ENCODE results near the gene IL18RAP.

IL18RAP gene

GRCh38 chr2:102399499-102400141 lies 23.3 kb upstream of the IL18RAP start:
- DNase-seq (ENCODE audit: extremely low spot score) = no peak
- TF ChIP-seq SP1 (IDR thresholded peaks at IDR 0.05) (no peak), ARNT (IDR thresholded peaks at IDR 0.05) (no peak), HDGF (IDR thresholded peaks at IDR 0.05; ENCODE audit: borderline replicate concordance) (no peak), LEF1 (IDR thresholded peaks at IDR 0.05; ENCODE audit: borderline replicate concordance) (no peak), FOXA1 (IDR thresholded peaks at IDR 0.05) (no peak), ELF4 (IDR thresholded peaks at IDR 0.05) (no peak), L3MBTL2 (conservative IDR thresholded peaks at IDR 0.05) (no peak), CTBP1 (IDR thresholded peaks at IDR 0.05; ENCODE audit: borderline replicate concordance) (no peak), FOXK2 (IDR thresholded peaks at IDR 0.05) (no peak), SUZ12 (IDR thresholded peaks at IDR 0.05) (no peak), BHLHE40 (IDR thresholded peaks at IDR 0.05; ENCODE audit: borderline replicate concordance) (no peak), NFRKB (IDR thresholded peaks at IDR 0.05) (no peak), FOXM1 (IDR thresholded peaks at IDR 0.05; ENCODE audit: borderline replicate concordance) (no peak), TARDBP (IDR thresholded peaks at IDR 0.05) (no peak), ZNF384 (IDR thresholded peaks at IDR 0.05) (no peak), PKNOX1 (IDR thresholded peaks at IDR 0.05) (no peak)
- CTCF ChIA-PET = no interaction called here
- POLR2A ChIA-PET = no interaction called here

GRCh38 chr2:102401456-102401855 lies 21.5 kb upstream of the IL18RAP start:
- no peak for DNase-seq (ENCODE audit: extremely low spot score)
- ChIA-PET POLR2A (no interaction called here), CTCF (no interaction called here)
- TF ChIP-seq FOXA1 (IDR thresholded peaks at IDR 0.05) (no peak), PKNOX1 (IDR thresholded peaks at IDR 0.05) (no peak), ARNT (IDR thresholded peaks at IDR 0.05) (no peak), FOXM1 (IDR thresholded peaks at IDR 0.05; ENCODE audit: borderline replicate concordance) (no peak), ELF4 (IDR thresholded peaks at IDR 0.05) (no peak), HDGF (IDR thresholded peaks at IDR 0.05; ENCODE audit: borderline replicate concordance) (no peak), LEF1 (IDR thresholded peaks at IDR 0.05; ENCODE audit: borderline replicate concordance) (no peak), L3MBTL2 (conservative IDR thresholded peaks at IDR 0.05) (no peak), FOXK2 (IDR thresholded peaks at IDR 0.05) (no peak)

- ChIA-PET CTCF (no interaction called here), POLR2A (no interaction called here)
- no peak for DNase-seq (ENCODE audit: extremely low spot score)
- no peak for TF ChIP-seq HDGF (IDR thresholded peaks at IDR 0.05; ENCODE audit: borderline replicate concordance)
- TF ChIP-seq FOXK2 (IDR thresholded peaks at IDR 0.05) = no peak
- TF ChIP-seq ZNF384 (IDR thresholded peaks at IDR 0.05) = no peak
- TF ChIP-seq FOXM1 (IDR thresholded peaks at IDR 0.05; ENCODE audit: borderline replicate concordance) = no peak
Measured at GRCh38 chr2:102401865-102402264, 21.1 kb upstream of the IL18RAP start.

GRCh38 chr2:102410952-102411351 lies 12.0 kb upstream of the IL18RAP start:
- no peak for DNase-seq (ENCODE audit: extremely low spot score)
- TF ChIP-seq SP1 (IDR thresholded peaks at IDR 0.05) (no peak), FOXA1 (IDR thresholded peaks at IDR 0.05) (no peak), SUZ12 (IDR thresholded peaks at IDR 0.05) (no peak), FOXK2 (IDR thresholded peaks at IDR 0.05) (no peak), L3MBTL2 (conservative IDR thresholded peaks at IDR 0.05) (no peak), TARDBP (IDR thresholded peaks at IDR 0.05) (no peak), BHLHE40 (IDR thresholded peaks at IDR 0.05; ENCODE audit: borderline replicate concordance) (no peak), LEF1 (IDR thresholded peaks at IDR 0.05; ENCODE audit: borderline replicate concordance) (no peak), ZNF384 (IDR thresholded peaks at IDR 0.05) (no peak)
- ChIA-PET POLR2A (no interaction called here), CTCF (no interaction called here)

GRCh38 chr2:102412199-102412598 lies 10.8 kb upstream of the IL18RAP start:
- POLR2A ChIA-PET = no interaction called here
- CTCF ChIA-PET = no interaction called here
- DNase-seq (ENCODE audit: extremely low spot score) = no peak
- no peak for TF ChIP-seq FOXK2 (IDR thresholded peaks at IDR 0.05)
- no peak for TF ChIP-seq ZNF384 (IDR thresholded peaks at IDR 0.05)
- no peak for TF ChIP-seq ELF4 (IDR thresholded peaks at IDR 0.05)
- no peak for TF ChIP-seq PKNOX1 (IDR thresholded peaks at IDR 0.05)
- no peak for TF ChIP-seq SUZ12 (IDR thresholded peaks at IDR 0.05)
- TF ChIP-seq ARNT (IDR thresholded peaks at IDR 0.05) = no peak
- TF ChIP-seq FOXA1 (IDR thresholded peaks at IDR 0.05) = no peak
- TF ChIP-seq TARDBP (IDR thresholded peaks at IDR 0.05) = no peak
- TF ChIP-seq HDGF (IDR thresholded peaks at IDR 0.05; ENCODE audit: borderline replicate concordance) = no peak
- TF ChIP-seq SP1 (IDR thresholded peaks at IDR 0.05) = no peak
- no peak for TF ChIP-seq BHLHE40 (IDR thresholded peaks at IDR 0.05; ENCODE audit: borderline replicate concordance)
- no peak for TF ChIP-seq LEF1 (IDR thresholded peaks at IDR 0.05; ENCODE audit: borderline replicate concordance)
- no peak for TF ChIP-seq FOXM1 (IDR thresholded peaks at IDR 0.05; ENCODE audit: borderline replicate concordance)
- TF ChIP-seq CTBP1 (IDR thresholded peaks at IDR 0.05; ENCODE audit: borderline replicate concordance) = no peak
- TF ChIP-seq NFRKB (IDR thresholded peaks at IDR 0.05) = no peak
- no peak for TF ChIP-seq L3MBTL2 (conservative IDR thresholded peaks at IDR 0.05)

- TF ChIP-seq NFRKB (IDR thresholded peaks at IDR 0.05) (no peak), BHLHE40 (IDR thresholded peaks at IDR 0.05; ENCODE audit: borderline replicate concordance) (no peak), FOXK2 (IDR thresholded peaks at IDR 0.05) (no peak), HDGF (IDR thresholded peaks at IDR 0.05; ENCODE audit: borderline replicate concordance) (no peak)
- POLR2A ChIA-PET = no interaction called here
- no peak for DNase-seq (ENCODE audit: extremely low spot score)
- CTCF ChIA-PET = no interaction called here
Measured at GRCh38 chr2:102417946-102418345, 5.0 kb upstream of the IL18RAP start.

Data from HEK293T (cell line).